SJCRH30 (cell line): ENCODE measurements around the gene PROSER2. TPM values are rescaled to one million over a fixed set of nuclear protein-coding genes. Genes with fewer than 3 reads are reported as not detected.

Source experiments
- DNase-seq, 2 experiments: peaks; one replicate each; pipeline ENCODE4 v3.0.0-alpha.2; 2015 to 2020
- H3K27ac ChIP-seq: fragments of 250-450 bp; sonication (Bioruptor Pico); 2 replicates; pipeline ENCODE4 v1.5.1; 2020; ENCODE audit warnings: mild to moderate bottlenecking, moderate library complexity
- H3K27me3 ChIP-seq: fragments of 250-450 bp; sonication (Bioruptor Pico); 2 replicates; pipeline ENCODE4 v1.5.1; 2020; ENCODE audit warnings: mild to moderate bottlenecking, moderate library complexity
- H3K36me3 ChIP-seq: fragments of 250-450 bp; sonication (Bioruptor Pico); 2 replicates; pipeline ENCODE4 v1.5.1; 2020; ENCODE audit warnings: mild to moderate bottlenecking, moderate library complexity
- H3K4me1 ChIP-seq: fragments of 250-450 bp; sonication (Bioruptor Pico); 2 replicates; pipeline ENCODE4 v1.5.1; 2020; ENCODE audit warnings: mild to moderate bottlenecking, moderate library complexity
- H3K4me3 ChIP-seq: fragments of 250-450 bp; sonication (Bioruptor Pico); 2 replicates; pipeline ENCODE4 v1.5.1; 2020; ENCODE audit warnings: mild to moderate bottlenecking, moderate library complexity
- H3K9me3 ChIP-seq: fragments of 250-450 bp; sonication (Bioruptor Pico); replicated peaks from 2 replicates; pipeline ENCODE4 v1.5.1; 2020; ENCODE audit warnings: mild to moderate bottlenecking, moderate library complexity
- total RNA-seq: library from RNA; depleted of rRNA; stranded (reverse); fragments of >200 nt; shearing (Covaris generic); gene quantifications from 2 replicates; pipeline ENCODE4 v1.2.3, GENCODE V29; 2014

Gene PROSER2
- total RNA-seq, 1 experiment from 2014 or later, result 10.7 TPM

- no peaks in the 10 kb centered on the region for H3K4me1 ChIP-seq
- H3K27ac ChIP-seq, result no peak overlapping the region
- H3K36me3 ChIP-seq, result no peaks in the 10 kb centered on the region; the same call in 1 of the 2 replicates
- no peak for DNase-seq
- no peaks in the 10 kb centered on the region for H3K27me3 ChIP-seq
- H3K9me3 ChIP-seq, result no peaks in the 10 kb centered on the region
- no peak overlapping the region for H3K4me3 ChIP-seq
Observed at GRCh38 chr10:11822026-11822756, 965 bp upstream of the PROSER2 start.

- no peak for DNase-seq
- no peak overlapping the region for H3K27ac ChIP-seq
- no peaks in the 10 kb centered on the region for H3K27me3 ChIP-seq
- peak overlapping the region; percentile 94 for H3K4me3 ChIP-seq
- no peaks in the 10 kb centered on the region for H3K9me3 ChIP-seq
- no peaks in the 10 kb centered on the region for H3K4me1 ChIP-seq
- no peaks in the 10 kb centered on the region; the same call in 1 of the 2 replicates for H3K36me3 ChIP-seq
Observed at GRCh38 chr10:11822809-11823121, 391 bp upstream of the PROSER2 start.

- Histone ChIP-seq H3K9me3 (no peaks in the 10 kb centered on the region), H3K4me3 (peak overlapping the region; percentile 94), H3K36me3 (no peaks in the 10 kb centered on the region; the same call in 1 of the 2 replicates), H3K4me1 (peaks cover 7% of the 10 kb centered on the region), H3K27ac (peak overlapping the region; percentile 38; the same call in 1 of the 2 replicates), H3K27me3 (no peaks in the 10 kb centered on the region)
- DNase-seq, result no peak
Observed at GRCh38 chr10:11823989-11824346, 812 bp downstream of the PROSER2 start.

- no peaks in the 10 kb centered on the region for H3K27me3 ChIP-seq
- DNase-seq, result no peak
- H3K4me3 ChIP-seq, result peak overlapping the region; percentile 94
- no peaks in the 10 kb centered on the region; the same call in 1 of the 2 replicates for H3K36me3 ChIP-seq
- no peak overlapping the region; the same call in 1 of the 2 replicates for H3K27ac ChIP-seq
- peaks cover 11% of the 10 kb centered on the region for H3K4me1 ChIP-seq
- H3K9me3 ChIP-seq, result no peaks in the 10 kb centered on the region
Observed at GRCh38 chr10:11824376-11824775, 1.2 kb downstream of the PROSER2 start.

- H3K9me3 ChIP-seq, result no peaks in the 10 kb centered on the region
- H3K27me3 ChIP-seq, result no peaks in the 10 kb centered on the region
- H3K36me3 ChIP-seq, result no peaks in the 10 kb centered on the region; the same call in 1 of the 2 replicates
- peaks cover 11% of the 10 kb centered on the region for H3K4me1 ChIP-seq
- DNase-seq, result no peak
- H3K27ac ChIP-seq, result no peak overlapping the region
- H3K4me3 ChIP-seq, result no peak overlapping the region; the same call in 1 of the 2 replicates
Observed at GRCh38 chr10:11824825-11825224, 1.7 kb downstream of the PROSER2 start.

GRCh38 chr10:11825796-11826414, 2.7 kb downstream of the PROSER2 start:
- no peaks in the 10 kb centered on the region for H3K9me3 ChIP-seq
- H3K4me3 ChIP-seq, result no peak overlapping the region
- H3K27me3 ChIP-seq, result no peaks in the 10 kb centered on the region
- no peak overlapping the region for H3K27ac ChIP-seq
- no peaks in the 10 kb centered on the region; the same call in 1 of the 2 replicates for H3K36me3 ChIP-seq
- H3K4me1 ChIP-seq, result peaks cover 18% of the 10 kb centered on the region
- no peak for DNase-seq

GRCh38 chr10:11827006-11827405, 3.9 kb downstream of the PROSER2 start:
- H3K27ac ChIP-seq, result no peak overlapping the region
- H3K36me3 ChIP-seq, result no peaks in the 10 kb centered on the region; the same call in 1 of the 2 replicates
- H3K27me3 ChIP-seq, result no peaks in the 10 kb centered on the region
- H3K4me1 ChIP-seq, result peaks cover 25% of the 10 kb centered on the region
- no peak overlapping the region for H3K4me3 ChIP-seq
- no peak for DNase-seq
- H3K9me3 ChIP-seq, result no peaks in the 10 kb centered on the region

- H3K27ac ChIP-seq, result no peak overlapping the region
- H3K4me1 ChIP-seq, result peaks cover 25% of the 10 kb centered on the region
- H3K4me3 ChIP-seq, result no peak overlapping the region
- no peaks in the 10 kb centered on the region; the same call in 1 of the 2 replicates for H3K36me3 ChIP-seq
- no peaks in the 10 kb centered on the region for H3K9me3 ChIP-seq
- H3K27me3 ChIP-seq, result no peaks in the 10 kb centered on the region
- no peak for DNase-seq
Observed at GRCh38 chr10:11827414-11827813, 4.3 kb downstream of the PROSER2 start.

GRCh38 chr10:11828682-11829284, 5.6 kb downstream of the PROSER2 start:
- no peak overlapping the region for H3K27ac ChIP-seq
- no peak overlapping the region for H3K4me3 ChIP-seq
- H3K4me1 ChIP-seq, result peaks cover 25% of the 10 kb centered on the region
- no peaks in the 10 kb centered on the region for H3K9me3 ChIP-seq
- no peaks in the 10 kb centered on the region for H3K27me3 ChIP-seq
- H3K36me3 ChIP-seq, result no peaks in the 10 kb centered on the region; the same call in 1 of the 2 replicates
- peak in 1 of 2 experiments; percentile 34 for DNase-seq

GRCh38 chr10:11830836-11831519, 7.8 kb downstream of the PROSER2 start:
- H3K36me3 ChIP-seq, result no peaks in the 10 kb centered on the region; the same call in 1 of the 2 replicates
- no peak for DNase-seq
- H3K27me3 ChIP-seq, result no peaks in the 10 kb centered on the region
- peaks cover 25% of the 10 kb centered on the region for H3K4me1 ChIP-seq
- H3K9me3 ChIP-seq, result no peaks in the 10 kb centered on the region
- no peak overlapping the region for H3K4me3 ChIP-seq
- H3K27ac ChIP-seq, result no peak overlapping the region; the same call in 1 of the 2 replicates

GRCh38 chr10:11831520-11831951, 8.4 kb downstream of the PROSER2 start:
- Histone ChIP-seq H3K4me3 (no peak overlapping the region), H3K4me1 (peaks cover 25% of the 10 kb centered on the region), H3K27ac (no peak overlapping the region; the same call in 1 of the 2 replicates), H3K9me3 (no peaks in the 10 kb centered on the region), H3K36me3 (no peaks in the 10 kb centered on the region), H3K27me3 (no peaks in the 10 kb centered on the region)
- no peak for DNase-seq

GRCh38 chr10:11832042-11832441, 8.9 kb downstream of the PROSER2 start:
- Histone ChIP-seq H3K4me1 (peaks cover 25% of the 10 kb centered on the region), H3K27ac (no peak overlapping the region; the same call in 1 of the 2 replicates), H3K27me3 (no peaks in the 10 kb centered on the region), H3K4me3 (no peak overlapping the region), H3K9me3 (no peaks in the 10 kb centered on the region), H3K36me3 (no peaks in the 10 kb centered on the region)
- no peak for DNase-seq

- Histone ChIP-seq H3K36me3 (no peaks in the 10 kb centered on the region), H3K27me3 (no peaks in the 10 kb centered on the region), H3K4me1 (peaks cover 15% of the 10 kb centered on the region), H3K9me3 (no peaks in the 10 kb centered on the region), H3K27ac (no peak overlapping the region), H3K4me3 (no peak overlapping the region)
- no peak for DNase-seq
Observed at GRCh38 chr10:11835061-11835460, 11.9 kb downstream of the PROSER2 start.

GRCh38 chr10:11835704-11836103, 12.5 kb downstream of the PROSER2 start:
- Histone ChIP-seq H3K27ac (no peak overlapping the region), H3K4me3 (no peak overlapping the region), H3K27me3 (no peaks in the 10 kb centered on the region), H3K4me1 (peaks cover 9% of the 10 kb centered on the region), H3K9me3 (no peaks in the 10 kb centered on the region), H3K36me3 (no peaks in the 10 kb centered on the region)
- DNase-seq, result no peak
